Thyroid gland (tissue), 4 donors: ENCODE measurements around the gene LIN7B. TPM values are rescaled to one million over a fixed set of nuclear protein-coding genes. Genes with fewer than 3 reads are reported as not detected.
"Not testable (repeated sequence)": the region's sequence is repeated elsewhere in the genome, so short reads cannot be mapped to it uniquely, and the experiment has no call there.

Experiments
- DNase-seq, 2 donors: peaks; one replicate each; pipeline ENCODE4 v3.0.0-alpha.2; 2019
- H3K27ac ChIP-seq, 3 donors: fragments of 200-600 bp; sonication (generic); 1 replicate in 2 of 3; 2 replicates in 1 of 3; pipeline ENCODE4 v1.5.1; 2016 to 2019; ENCODE audit warnings: mild to moderate bottlenecking in 1 of 3, moderate library complexity in 1 of 3
- H3K27me3 ChIP-seq: fragments of 200-600 bp; sonication (generic); one replicate; pipeline ENCODE4 v1.5.1; 2019
- H3K36me3 ChIP-seq, 2 donors: fragments of 200-600 bp; sonication (generic); one replicate each; pipeline ENCODE4 v1.5.1; 2016 to 2019
- H3K4me1 ChIP-seq, 2 donors: fragments of 200-600 bp; sonication (generic); one replicate each; pipeline ENCODE4 v1.5.1; 2017 to 2019
- H3K4me3 ChIP-seq, 3 donors: fragments of 200-600 bp; sonication (generic); replicated peaks in 1 of 3; 1 replicate in 2 of 3; 2 replicates in 1 of 3; pipeline ENCODE4 v1.5.1; 2016; ENCODE audit warnings: mild to moderate bottlenecking in 1 of 3
- H3K9me3 ChIP-seq: fragments of 200-600 bp; sonication (generic); one replicate; pipeline ENCODE4 v1.5.1; 2017
- CTCF ChIP-seq, 6 experiments: fragments of 200-600 bp in 3 of 6; fragments of 450-650 bp in 3 of 6; sonication (generic) in 3 of 6; IDR thresholded peaks; one replicate each; pipeline ENCODE4 v1.5.1; 2016 to 2019; ENCODE audit warnings: antibody characterized with exemption in 6 of 6, mild to moderate bottlenecking in 2 of 6, inconsistent platforms in 1 of 6, moderate library complexity in 1 of 6
- POLR2A ChIP-seq, 2 donors: fragments of 450-650 bp; IDR thresholded peaks; one replicate each; pipeline ENCODE4 v1.6.1; 2017; ENCODE audit warnings: antibody characterized with exemption in 2 of 2, mild to moderate bottlenecking in 2 of 2, moderate library complexity in 1 of 2
- WGBS, 2 donors: methylation state at CpG; one replicate each; pipeline ENCODE4 v1.1.5; 2017; 5-methylcytosine and 5-hydroxymethylcytosine counted together
- intact Hi-C: fragments of 100-400 bp; cut with DNase I; formaldehyde crosslinking; loops from one replicate; pipeline ENCODE4 v1.15.1; 2023
- total RNA-seq, 4 donors: library from RNA; depleted of rRNA; stranded (reverse); fragments of >200 nt; gene quantifications; one replicate each; pipeline ENCODE4 v1.2.3, GENCODE V29; 2016

Gene LIN7B
- total RNA-seq, 4 donors from 2014 or later, result 10.5 to 17.7 (median 13.8) TPM

DNA sequence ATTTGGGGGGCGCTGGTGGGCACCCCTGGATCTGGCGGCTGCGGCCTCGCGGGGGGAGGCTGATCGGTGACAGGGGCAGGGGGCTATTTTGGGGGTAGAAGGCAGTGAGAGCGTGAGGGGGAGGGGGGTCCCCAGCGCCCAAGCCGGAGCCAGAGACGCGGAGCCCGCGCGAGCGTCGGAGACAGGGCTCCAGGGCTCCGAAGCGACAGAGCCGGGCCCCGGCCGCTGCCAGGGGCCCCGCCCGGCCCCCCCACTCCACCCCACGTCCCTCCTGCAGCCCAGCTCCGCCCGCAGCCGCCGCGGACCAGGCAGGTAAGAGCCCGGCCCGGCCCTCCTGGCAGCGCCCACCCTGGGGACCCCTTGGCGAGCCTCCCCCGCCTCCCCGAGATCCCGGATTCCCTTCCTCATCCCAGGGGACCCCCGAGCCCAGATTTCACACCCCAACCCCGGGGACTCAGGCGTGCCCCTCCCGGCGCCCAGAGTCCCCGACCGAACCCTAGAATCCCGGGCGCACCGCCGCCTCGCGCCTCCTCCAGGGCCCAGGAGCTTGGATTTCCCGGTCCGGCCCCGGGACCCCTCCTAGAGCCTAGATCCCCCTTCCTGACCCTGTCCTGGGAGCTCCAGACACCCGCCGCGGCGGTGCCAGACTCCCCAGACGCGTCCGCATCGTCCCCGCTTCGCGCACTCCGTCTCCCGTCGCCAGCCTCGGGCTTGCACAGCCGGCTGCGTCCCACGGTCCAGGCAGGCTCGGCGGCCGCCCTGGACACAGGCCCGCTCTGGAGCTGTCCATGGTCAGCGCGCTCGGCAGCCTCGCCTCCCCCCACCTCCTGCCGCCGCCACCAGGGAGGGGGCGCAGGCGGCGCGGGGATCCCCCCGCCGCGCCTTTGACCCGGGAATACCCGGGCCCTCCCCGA, 5.5 kb downstream of the LIN7B start, which contains the start of gene PPFIA3:
TSS of gene PPFIA3 (plus strand) at position 134 of the 914 bp plus-strand sequence. CDS start 8,330 bp downstream, outside the sequence.
- intact Hi-C loops, result loop anchor here (5.0 kb wide), 1 partner anchor 33 kb away; no protein-coding TSS in a partner anchor
- 0% methylated on average over 20 of the region's 90 CpGs; no CpG with 5 or more reads in 1 of the 2 donors for WGBS, 2 donors
- peak; percentile 75 to 78 for DNase-seq

GRCh38 chr19:49120325-49120683, 6.1 kb downstream of the LIN7B start:
- Histone ChIP-seq H3K4me1 (peaks cover 19 to 22% of the 10 kb centered on the region in 2 donors), H3K4me3 (peak overlapping the region in 1 of 3 donors; percentile 49), H3K9me3 (no peaks in the 10 kb centered on the region), H3K27me3 (no peaks in the 10 kb centered on the region), H3K36me3 (no peaks in the 10 kb centered on the region), H3K27ac (no peak overlapping the region)
- DNase-seq, result no peak
- 33 to 44% methylated on average over 3 to 9 of the region's 16 CpGs for WGBS, 2 donors
- intact Hi-C loops, result no loop called here
- no peak for TF ChIP-seq CTCF (IDR thresholded peaks at IDR 0.05)

More for the DNA sequence above, 5.5 kb downstream of the LIN7B start, which contains the start of gene PPFIA3:
- no peaks in the 10 kb centered on the region for H3K36me3 ChIP-seq
- H3K9me3 ChIP-seq, result no peaks in the 10 kb centered on the region
- TF ChIP-seq POLR2A (IDR thresholded peaks at IDR 0.05) (no peak), CTCF (IDR thresholded peaks at IDR 0.05) (no peak)
- H3K27ac ChIP-seq, result peak within 1 kb of the TSS; percentile 93 to 98 (median 95)
- peak within 1 kb of the TSS; percentile 20 to 49 (median 21) for H3K4me3 ChIP-seq
- no peaks in the 10 kb centered on the region for H3K27me3 ChIP-seq
- H3K4me1 ChIP-seq, result peaks cover 19 to 22% of the 10 kb centered on the region in 2 donors

- Histone ChIP-seq H3K27ac (no peak overlapping the region), H3K27me3 (no peaks in the 10 kb centered on the region), H3K4me1 (peaks cover 19 to 22% of the 10 kb centered on the region in 2 donors), H3K4me3 (no peak overlapping the region), H3K9me3 (no peaks in the 10 kb centered on the region), H3K36me3 (no peaks in the 10 kb centered on the region)
- TF ChIP-seq CTCF (IDR thresholded peaks at IDR 0.05) (no peak), POLR2A (IDR thresholded peaks at IDR 0.05) (no peak)
- DNase-seq, result no peak
- intact Hi-C loops, result no loop called here
- 92 to 98% methylated on average over 2 of the region's 2 CpGs for WGBS, 2 donors
Observed at GRCh38 chr19:49120868-49121267, 6.7 kb downstream of the LIN7B start.

GRCh38 chr19:49121841-49122240, 7.7 kb downstream of the LIN7B start:
- H3K9me3 ChIP-seq, H3K27ac ChIP-seq, DNase-seq, H3K36me3 ChIP-seq, H3K27me3 ChIP-seq, H3K4me3 ChIP-seq, intact Hi-C loops: not testable (repeated sequence)
- peaks cover 19 to 22% of the 10 kb centered on the region in 2 donors for H3K4me1 ChIP-seq
- 72 to 78% methylated on average over 10 of the region's 10 CpGs for WGBS, 2 donors

- H3K4me1 ChIP-seq, result peaks cover 16 to 18% of the 10 kb centered on the region in 2 donors
Observed at GRCh38 chr19:49123285-49123684, 9.1 kb downstream of the LIN7B start.

More at GRCh38 chr19:49123285-49123684, 9.1 kb downstream of the LIN7B start:
- 89 to 91% methylated on average over 11 of the region's 11 CpGs for WGBS, 2 donors
- H3K27me3 ChIP-seq, H3K36me3 ChIP-seq, intact Hi-C loops, H3K27ac ChIP-seq, DNase-seq, H3K9me3 ChIP-seq, H3K4me3 ChIP-seq: not testable (repeated sequence)
